NCI-H2081 (cell line): ENCODE data around the gene D2HGDH.
A peak's percentile ranks its signal among the peaks of the same experiment; 100 is the strongest.

ENCODE experiments used
- DNase-seq, 2 experiments: peaks; one replicate each; lab custom pipeline; 2025; lab: John Stamatoyannopoulos, UW

D2HGDH gene

DNA sequence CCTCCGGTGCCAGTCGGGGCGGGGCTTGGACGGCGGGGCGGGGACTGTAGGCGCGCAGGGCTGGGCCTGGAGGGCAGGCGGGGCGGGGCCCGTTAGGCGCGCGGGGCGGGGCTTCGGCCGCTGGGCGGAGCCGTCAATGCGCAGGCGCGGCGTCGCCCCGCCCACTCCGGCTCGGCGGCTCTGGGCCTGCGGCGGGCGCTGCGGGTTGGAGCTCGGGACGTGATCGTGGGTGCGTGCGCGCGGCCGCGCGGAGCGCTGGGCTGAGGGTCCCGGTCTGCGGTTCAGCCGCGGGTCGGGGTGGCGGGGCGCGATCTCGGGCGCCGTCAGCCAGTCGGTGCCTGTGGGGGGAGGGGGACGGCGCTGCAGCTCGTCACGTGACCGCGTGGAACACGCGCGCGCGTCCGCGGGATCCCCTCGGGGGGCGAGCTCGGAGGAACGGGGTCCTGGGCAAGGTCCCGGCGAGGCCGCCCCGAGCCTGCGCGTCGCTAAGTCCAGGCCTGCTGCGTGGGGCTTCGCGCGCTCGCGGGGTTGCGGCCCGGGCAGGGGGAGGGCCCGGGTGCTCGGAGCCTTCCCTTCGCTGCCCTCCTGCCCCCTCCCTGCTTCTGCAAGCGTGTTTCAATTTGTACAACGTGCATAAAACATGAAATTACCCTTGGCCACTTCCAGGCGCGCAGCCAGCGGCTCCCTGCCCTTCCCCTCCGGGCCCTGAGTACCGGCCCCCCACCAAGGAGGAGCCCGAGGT is at the start of gene D2HGDH:
TSS of gene D2HGDH (plus strand) at position 164 of the 742 bp plus-strand sequence. CDS start 595 bp downstream, outside the sequence.
- DNase-seq = peak; percentile 79 to 86

DNA sequence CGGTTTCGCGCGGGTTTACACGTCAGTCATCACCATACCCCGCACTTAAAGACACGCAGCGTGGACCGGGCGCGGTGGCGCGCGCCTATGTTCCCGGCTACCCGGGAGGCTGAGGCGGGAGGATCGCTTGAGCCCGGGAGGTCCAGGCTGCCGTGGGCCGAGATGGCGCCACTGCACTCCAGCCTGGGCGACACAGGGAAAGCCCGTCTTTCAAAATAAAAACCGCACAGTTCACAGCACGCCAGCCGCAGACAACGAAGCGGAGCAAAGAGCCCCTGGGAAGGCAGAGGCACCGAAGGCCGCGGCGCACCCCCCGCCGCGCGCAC is 48.1 kb upstream of the D2HGDH start:
- DNase-seq = no peak

DNA sequence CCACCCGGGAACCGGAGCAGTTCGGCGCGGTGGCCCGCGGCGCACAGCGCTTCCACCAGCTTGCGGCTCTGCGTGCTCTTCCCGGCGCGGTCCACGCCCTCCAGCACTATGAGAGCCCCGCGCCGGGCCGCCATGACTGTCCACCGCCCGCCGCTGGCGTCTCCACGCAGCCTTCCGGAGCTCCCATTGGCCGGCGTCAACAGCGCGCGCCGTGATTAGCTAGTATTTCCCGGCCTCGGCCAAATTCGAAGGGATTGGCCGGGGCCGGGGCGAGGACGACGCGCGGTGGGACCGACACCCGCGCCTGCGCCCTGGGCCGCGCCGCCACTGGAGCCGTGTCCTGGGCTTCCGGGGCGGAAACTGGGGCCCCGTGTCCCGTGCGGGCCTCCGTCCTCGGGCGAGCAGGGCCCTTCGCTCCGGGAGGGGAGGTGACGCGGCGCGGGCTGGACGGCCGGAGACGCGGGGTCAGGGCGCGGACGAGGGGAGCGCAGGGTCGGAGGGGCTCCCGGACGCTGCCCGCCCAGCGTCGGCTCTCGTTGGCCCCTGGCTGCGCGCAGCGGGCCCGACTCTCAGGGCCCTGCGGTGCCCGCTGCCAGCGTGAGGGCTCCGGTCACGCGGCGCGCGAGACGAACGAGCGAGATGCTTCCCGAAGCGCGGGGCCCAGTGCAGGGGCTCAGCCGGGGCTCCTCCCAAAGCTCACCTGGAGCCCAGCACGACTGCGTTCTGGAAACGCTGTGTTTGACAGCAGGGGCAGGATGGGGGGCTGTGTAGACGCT is 47.6 kb upstream of the D2HGDH start, which contains the start of gene DTYMK:
TSS of gene DTYMK (minus strand) at position 166 of the 776 bp plus-strand sequence. CDS start at position 134, 32 bp downstream.
- peak; percentile 92 to 97 for DNase-seq

DNA sequence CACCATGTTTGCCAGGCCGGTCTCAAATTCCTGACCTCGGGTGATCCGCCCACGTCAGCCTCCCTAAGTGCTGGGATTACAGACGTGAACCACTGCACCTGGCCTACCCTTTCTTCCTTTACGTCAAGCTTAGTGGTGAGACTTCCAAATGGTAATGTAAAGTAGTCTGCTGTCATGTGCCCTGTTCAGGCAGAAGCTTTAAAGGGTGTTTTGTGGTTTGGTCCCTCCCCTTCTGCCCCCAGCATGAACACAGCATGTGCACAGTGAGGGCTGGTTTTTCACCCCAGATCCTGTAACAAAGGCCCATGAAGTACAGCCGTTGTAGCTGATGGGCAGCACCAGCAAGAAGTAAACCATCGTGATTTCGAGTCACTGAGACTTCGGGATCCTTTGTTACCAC is 45.1 kb upstream of the D2HGDH start:
- DNase-seq = no peak

DNA sequence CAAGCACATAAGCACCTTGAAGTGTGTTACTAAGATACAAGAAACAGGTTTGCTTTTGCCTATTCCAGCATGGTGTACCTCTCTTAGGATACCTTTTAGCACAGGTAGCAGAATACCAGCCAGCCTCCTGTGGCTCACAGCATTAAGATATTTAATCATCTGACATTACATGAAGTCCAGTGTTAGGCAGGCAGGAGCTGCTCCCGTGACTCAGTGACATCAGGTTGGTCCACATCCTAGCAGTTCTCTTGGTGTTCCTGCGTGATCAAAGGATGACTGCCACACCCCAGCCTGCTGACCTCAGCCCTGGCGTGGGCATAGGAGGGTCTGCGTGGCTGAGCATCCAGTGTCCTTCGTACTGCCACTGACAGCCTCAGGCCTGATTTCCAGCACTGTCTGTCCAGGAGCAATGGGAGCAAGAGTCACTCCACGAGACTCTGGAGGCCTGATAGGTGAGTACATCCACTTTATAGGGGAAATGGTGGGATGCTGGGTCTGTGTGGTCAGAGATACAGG is 44.2 kb upstream of the D2HGDH start:
- DNase-seq = no peak

DNA sequence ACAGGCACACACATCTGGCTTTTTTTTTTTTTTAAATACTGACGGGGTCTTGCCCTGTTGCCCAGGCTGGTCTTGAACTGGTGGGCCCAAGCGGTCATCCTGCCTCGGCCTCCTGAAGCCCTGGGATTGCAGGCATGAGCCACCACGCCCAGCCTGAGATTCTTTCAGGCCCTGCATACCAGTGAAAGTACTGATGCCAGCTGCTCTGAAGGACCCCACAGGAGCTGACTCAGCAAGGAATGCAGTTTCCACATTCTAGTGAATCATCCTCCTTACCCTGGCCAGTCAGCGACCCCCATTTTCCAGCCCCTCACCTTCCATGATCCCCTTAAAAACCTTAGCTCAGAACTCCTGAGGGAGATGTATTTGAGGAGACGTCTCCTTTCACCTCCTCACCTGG is 42.0 kb upstream of the D2HGDH start:
- no peak for DNase-seq

DNA sequence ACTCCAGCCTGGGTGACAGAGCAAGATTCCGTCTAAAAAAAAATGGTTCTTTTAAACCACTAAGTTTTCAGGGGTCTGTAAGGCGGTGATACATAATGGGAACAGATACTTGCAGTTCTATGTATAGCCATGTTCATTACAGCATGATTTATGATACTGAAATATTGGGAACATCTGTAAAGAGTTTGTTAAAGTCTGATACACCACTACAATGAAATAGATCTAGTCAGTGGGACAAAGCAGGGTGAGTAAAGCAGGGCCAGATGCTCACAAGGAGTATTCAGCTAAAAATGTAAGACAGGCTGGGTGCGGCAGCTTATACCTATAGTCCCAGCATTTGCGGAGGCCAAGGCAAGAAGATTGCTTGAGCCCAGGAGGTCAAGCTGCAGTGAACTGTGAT is 38.8 kb upstream of the D2HGDH start:
- DNase-seq = no peak

DNA sequence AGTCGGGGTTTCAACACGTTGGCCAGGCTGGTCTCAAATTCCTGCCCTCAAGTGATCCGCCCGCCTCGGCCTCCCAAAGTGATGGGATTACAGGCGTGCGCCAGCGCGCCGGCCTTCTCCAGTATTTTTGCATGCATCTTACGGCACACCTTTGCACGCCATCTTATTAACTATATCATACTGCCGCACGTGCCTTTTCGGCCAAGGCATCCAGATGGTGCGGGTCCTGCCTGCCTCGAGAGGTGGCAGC is 33.4 kb upstream of the D2HGDH start:
- no peak for DNase-seq

DNA sequence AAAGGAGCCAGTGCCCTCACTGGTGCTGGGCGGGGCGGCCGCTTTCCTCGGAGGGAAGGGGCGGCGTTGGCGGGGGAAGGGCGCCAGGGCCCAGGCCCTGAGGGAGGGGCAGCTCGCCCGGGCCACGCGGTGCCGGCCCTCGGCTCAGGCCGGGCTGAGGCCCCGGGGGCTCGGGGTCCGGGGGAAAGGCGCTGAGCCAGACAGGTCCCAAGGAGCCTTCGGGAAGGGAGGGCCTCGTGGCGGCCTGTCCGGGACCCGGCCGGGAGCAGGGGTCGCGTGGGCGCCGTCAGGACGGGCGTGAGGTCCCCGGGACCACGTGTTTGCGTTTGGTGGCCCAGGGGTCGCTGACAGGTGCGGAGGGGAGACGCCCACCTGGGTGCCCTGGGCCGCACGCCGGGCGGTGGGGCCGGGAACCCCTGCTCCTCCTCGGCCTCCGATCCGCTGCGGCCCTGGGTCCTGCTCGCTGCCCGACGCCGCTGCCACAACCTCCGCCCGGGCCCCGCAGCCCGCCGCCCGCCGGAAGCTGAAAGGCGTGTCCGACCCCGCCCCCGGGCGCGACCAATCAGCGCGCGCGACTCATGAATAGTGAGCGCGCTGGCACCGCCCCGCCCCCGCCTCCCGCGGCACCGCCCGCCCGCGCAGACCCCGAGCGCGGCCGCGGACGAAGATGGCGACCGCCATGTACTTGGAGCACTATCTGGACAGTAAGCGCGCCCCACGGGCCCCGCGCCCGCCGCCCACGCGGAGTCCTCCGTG is 32.9 kb upstream of the D2HGDH start, which contains the start of gene ING5:
TSS of gene ING5 (plus strand) at position 641 of the 756 bp plus-strand sequence. CDS start at position 668, 27 bp downstream.
- peak; percentile 91 to 95 for DNase-seq

DNA sequence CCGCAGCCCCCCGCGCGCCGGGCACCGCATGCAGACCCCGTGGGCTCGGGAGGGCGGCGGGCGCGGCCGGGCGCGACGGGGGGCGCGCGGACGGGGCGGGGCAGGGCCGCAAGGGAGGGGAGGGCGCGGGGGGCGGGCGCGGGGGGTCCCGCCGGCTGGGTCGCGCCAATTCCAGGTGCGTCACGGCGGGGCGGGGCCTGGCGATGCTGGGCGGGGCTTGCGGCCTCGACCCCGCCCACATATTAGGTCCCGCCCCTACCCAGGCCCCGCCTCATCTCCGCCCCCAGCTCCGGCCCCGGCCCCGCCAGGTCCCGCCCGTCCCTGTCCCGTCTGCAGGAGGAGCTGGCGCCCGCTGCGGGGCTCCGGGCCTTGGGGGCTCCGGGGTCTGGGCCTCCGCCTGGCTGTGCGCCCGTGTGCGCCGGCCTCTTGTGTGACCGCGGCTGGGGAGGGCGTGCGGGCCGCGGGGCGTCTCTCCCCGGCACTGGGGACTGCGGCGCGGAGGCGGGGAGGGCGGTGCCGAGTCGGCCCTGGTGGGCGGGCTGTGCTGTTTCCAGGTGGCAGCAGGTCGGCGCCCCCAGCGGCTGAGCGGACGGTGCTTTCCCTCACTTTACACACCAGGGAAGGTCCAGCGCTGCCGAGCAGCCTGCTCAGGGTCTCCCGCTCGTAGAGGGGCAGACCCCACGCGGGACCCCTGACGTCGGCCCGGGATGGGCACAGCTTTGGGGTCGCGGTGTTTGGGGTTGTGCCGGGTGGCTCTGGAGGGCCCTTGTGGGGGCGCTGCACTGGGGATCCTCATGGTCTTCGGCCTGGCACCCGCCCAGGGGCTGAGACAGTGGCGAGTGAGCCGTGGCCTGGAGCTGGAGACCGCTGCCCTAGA is 32.0 kb upstream of the D2HGDH start:
- DNase-seq = peak; percentile 73 to 74

DNA sequence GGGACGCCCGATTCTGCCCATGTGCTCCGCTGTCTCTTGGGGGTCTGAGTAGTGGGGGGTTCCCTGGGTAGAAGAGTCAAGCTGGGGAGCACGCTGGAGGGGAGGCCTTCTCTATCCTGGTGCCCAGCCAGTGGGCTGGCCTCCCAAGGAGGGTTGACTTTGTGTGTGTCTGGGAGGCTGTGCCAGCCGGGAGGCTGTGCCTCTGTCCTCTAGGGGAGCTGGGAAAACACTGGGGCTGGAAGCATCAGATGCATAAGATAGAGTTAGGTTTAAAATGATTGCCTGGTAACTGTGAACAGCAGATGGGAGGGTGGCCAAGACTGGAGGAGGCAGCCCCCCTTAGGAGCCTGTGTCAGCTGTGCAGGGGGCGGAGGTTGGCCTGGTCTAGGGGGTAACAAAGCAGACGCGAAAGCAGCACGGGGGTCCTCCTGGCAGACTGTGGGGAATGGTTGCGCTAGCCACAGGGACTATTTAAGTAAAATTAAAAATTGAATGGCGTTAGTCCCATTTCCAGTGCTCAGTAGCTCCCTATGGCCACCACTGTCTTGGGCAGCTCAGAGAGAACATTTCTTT is 31.3 kb upstream of the D2HGDH start:
- peak in 1 of 2 experiments; percentile 7 for DNase-seq

DNA sequence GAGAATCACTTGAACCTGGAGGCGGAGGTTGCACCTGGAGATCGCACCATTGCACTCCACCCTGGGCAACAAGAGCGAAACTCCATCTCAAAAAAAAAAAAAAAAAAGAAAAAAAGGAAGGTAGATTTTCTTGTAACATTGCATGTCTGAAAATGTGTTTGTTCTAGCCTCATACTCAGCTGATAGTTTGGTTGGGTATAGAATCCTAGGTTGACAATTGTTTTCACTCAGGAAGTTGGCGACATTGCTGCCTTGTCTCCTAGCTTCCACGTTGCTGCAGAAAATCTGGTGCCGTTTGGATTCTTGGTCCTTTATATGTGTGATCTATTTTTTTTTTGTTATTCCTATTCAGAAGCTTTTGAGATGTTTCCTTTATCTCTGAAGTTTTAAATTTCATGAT is 27.9 kb upstream of the D2HGDH start:
- DNase-seq = no peak

DNA sequence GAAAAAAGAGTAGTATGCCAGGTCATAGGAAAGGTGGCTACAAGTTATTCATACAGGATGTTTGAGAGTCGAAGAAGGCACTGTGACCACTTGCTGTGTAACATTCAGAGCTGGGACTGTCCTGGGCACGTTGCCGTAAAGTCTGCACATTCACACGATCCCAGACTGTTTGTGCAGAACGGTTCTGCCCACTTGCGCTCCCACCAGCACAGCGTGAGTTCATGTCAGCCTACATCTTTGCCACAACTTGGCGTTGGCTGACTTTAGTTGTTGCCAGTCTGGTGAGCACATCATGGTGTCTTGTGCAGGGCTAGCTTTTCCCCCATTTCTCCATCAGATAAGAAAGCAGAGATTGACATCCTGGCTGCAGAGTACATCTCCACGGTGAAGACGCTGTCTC is 25.6 kb upstream of the D2HGDH start:
- DNase-seq = no peak

DNA sequence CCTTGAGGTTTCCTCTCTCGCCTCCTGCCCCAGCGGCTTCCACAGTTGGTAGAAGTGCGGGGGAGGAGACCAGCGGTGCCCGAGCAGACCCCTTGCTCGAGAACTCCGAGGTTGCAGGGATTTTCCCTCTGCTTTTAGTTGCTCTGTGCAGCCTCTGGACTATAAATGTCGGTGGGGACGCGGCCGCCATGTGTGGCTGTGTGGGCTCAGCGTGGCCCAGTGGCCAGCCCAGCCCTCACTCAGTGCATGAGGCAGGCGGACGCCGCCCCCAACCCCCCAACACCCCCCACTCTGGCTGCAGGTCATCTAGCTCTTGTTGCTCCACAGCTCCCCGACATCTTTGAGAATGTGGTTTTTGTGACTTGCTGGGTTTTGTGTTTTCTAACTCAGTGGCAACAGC is 15.3 kb upstream of the D2HGDH start:
- DNase-seq = no peak

DNA sequence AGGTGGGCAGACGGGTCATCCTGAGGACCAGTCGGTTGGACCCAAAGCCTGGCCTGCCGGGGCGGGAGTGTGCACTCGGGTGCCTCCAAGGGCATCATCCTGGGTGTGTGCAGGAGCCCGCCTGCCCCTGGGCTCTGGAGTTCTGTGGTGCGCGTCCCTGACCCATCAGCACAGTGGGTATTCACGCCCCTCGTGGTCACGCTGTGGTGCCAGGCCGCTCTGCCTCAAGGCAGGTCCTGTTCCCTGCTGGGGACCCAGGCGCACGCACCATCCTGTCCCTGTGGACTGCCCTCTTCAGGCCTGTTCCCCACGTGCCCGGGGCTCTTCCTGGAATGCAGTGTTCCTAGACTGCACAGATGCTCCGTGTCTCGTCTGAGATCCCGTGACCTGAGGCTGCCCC is 14.3 kb upstream of the D2HGDH start:
- DNase-seq = no peak

DNA sequence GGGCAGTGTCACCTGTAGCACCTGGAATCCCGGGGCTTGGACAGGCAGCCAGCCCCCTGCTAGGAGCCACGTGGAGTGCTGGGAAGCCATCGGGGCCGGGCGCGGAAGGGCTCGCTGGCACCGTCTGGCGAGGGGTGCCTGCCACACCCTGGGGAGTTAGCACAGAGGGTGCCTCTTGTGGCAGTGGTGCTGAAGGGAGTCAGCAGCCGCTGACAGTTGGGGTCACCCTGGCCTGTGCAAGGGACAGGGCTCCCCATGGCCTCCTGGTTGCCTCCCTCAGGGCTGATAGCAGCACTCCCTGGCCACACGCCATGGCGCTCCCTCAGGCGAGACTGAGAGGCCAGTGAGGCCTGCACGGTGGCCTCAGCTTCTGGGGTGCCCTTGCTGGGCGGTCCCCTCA is 13.9 kb upstream of the D2HGDH start:
- DNase-seq = no peak

DNA sequence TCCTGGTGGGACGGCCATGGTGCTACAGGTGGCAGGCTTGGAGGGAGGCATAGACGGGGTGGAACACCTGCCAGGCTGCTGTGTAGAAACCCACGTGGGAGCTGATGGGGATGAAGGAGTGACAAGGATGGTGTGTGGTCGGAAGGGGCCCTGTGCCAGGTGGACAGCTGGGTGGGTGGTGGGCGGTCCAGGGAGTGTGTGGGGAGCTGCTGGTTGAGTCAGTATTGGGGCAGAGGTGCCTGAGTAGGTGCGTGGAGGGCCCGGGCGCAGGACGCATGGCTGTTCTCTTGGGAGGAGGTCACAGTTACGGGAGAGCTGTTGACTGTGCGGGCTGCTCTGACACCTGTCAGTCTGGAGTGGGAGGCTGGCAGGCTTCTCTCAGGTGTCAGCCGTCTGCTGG is 12.6 kb upstream of the D2HGDH start:
- DNase-seq = no peak

DNA sequence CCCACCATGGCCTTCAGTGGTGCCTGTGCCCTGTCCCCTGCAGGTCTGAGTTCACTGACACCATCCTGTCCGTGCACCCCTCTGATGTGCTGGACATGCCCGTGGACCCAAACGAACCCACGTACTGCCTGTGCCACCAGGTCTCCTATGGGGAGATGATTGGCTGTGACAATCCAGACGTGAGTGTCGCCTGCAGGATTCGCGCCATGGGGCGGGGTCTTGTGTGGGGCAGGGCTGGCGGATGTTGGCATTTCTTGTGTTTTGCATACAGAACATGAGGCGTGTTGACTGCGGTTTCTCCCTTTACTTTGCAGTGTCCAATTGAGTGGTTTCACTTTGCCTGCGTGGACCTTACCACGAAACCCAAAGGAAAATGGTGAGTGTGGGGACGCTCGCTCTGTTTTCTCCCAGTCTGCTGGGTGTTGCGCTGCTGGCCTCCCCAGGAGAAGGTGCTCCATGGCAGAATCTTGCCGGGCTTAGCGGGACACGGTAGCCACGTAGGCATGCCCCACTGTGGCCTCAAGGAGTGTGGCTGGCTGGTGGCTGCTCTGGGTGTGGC is 11.5 kb upstream of the D2HGDH start:
- DNase-seq = no peak

DNA sequence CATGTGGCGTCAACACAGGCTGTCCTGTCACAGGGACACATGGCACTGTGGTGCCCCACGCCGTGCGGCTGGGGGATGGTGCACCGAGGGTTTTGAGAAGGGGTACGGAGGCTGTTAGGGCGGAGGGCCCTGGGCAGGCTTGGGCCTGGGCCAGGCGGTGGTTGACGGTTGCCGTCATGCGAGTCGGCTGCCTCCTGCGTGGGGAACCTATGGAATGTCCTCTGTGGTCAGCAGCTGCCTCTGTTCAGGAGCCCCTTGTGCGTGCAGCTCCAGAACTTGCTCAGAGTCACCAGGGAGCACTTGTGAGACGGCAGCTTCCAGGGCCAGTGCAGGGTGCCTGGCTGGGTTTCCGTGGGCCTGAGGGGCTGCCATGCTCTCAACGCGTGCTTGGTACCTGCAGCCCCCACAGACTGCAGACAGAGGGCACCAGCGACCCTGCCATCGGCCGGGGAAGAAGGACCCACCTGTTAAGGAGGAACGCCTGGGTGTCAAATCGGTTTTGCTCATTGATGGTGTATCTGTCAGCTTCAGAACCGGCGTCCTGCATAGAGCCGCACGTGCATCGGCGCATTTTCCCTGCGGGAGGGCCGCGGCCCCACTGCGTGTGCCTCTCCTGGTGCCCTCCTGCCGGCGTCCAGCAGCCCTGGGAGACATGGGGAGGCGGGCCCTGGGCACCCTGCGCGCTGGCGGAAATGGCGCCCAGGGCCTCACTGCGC is 10.0 kb upstream of the D2HGDH start:
- no peak for DNase-seq
